Osteocyte (in vitro differentiated cells): Measurements from ENCODE around the gene DNAJC5. TPM values are rescaled to one million over a fixed set of nuclear protein-coding genes. Genes with fewer than 3 reads are reported as not detected.

Source experiments
- DNase-seq: peaks from one replicate; pipeline ENCODE4 v3.0.0; 2021; ENCODE audit warnings: mixed read lengths; ENCODE audit not compliant: unreplicated experiment; ENCODE audit errors: extremely low spot score
- H3K27ac Mint-ChIP-seq: one replicate; pipeline ENCODE4 v1.8.0; 2021; ENCODE audit warnings: mild to moderate bottlenecking, mixed read lengths; ENCODE audit not compliant: unreplicated experiment
- H3K27me3 Mint-ChIP-seq: one replicate; pipeline ENCODE4 v1.8.0; 2021; ENCODE audit warnings: mixed read lengths; ENCODE audit not compliant: unreplicated experiment
- H3K36me3 Mint-ChIP-seq: one replicate; pipeline ENCODE4 v1.8.0; 2021; ENCODE audit warnings: mixed read lengths; ENCODE audit not compliant: unreplicated experiment
- H3K4me1 Mint-ChIP-seq: one replicate; pipeline ENCODE4 v1.8.0; 2021; ENCODE audit warnings: mixed read lengths; ENCODE audit not compliant: unreplicated experiment
- H3K4me3 Mint-ChIP-seq: one replicate; pipeline ENCODE4 v1.8.0; 2021; ENCODE audit warnings: mild to moderate bottlenecking, moderate library complexity, mixed read lengths; ENCODE audit not compliant: unreplicated experiment
- H3K9me3 Mint-ChIP-seq: one replicate; pipeline ENCODE4 v1.8.0; 2021; ENCODE audit warnings: mixed read lengths; ENCODE audit not compliant: unreplicated experiment
- CTCF ChIP-seq: fragments of 200-600 bp; sonication (generic); IDR thresholded peaks from 2 replicates; pipeline ENCODE4 v1.5.0; 2021; ENCODE audit warnings: antibody characterized with exemption, mild to moderate bottlenecking, moderate library complexity
- total RNA-seq: library from RNA; stranded (reverse); gene quantifications from 2 replicates; pipeline ENCODE4 v1.2.1, GENCODE V29; 2021

Gene DNAJC5
- total RNA-seq, 1 donor from 2014 or later: 41.2 TPM

DNA sequence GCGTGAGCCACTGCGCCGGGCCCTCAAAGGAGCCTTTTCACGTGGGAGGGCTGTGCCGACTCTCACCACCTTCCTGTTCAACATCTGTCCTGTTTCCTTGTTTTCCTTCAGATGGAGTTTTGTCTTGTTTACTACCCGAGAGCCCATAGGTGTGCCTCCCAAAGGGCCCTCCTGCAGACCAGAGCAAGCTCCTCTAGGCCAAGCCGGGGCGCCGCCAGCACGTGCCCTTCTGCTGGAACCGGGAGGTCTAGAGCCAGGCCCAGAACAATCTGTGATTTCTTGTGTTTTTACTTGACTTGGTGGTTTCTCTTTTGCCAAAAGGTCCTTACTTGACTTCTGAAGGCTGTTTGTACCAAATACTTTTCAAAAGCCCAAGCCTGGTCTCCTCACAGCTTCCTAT is 8.0 kb upstream of the DNAJC5 start:
- H3K27me3 Mint-ChIP-seq: no peaks in the 10 kb centered on the region
- no peak overlapping the region for H3K4me3 Mint-ChIP-seq
- no peaks in the 10 kb centered on the region for H3K9me3 Mint-ChIP-seq
- no peak for DNase-seq
- peaks cover 32% of the 10 kb centered on the region for H3K36me3 Mint-ChIP-seq
- no peak for TF ChIP-seq CTCF
- no peak overlapping the region for H3K27ac Mint-ChIP-seq
- H3K4me1 Mint-ChIP-seq: no peaks in the 10 kb centered on the region

- DNase-seq: no peak
- H3K36me3 Mint-ChIP-seq: peaks cover 28% of the 10 kb centered on the region
- H3K27ac Mint-ChIP-seq: no peak overlapping the region
- no peaks in the 10 kb centered on the region for H3K27me3 Mint-ChIP-seq
- TF ChIP-seq CTCF: no peak
- H3K4me1 Mint-ChIP-seq: peaks cover 7% of the 10 kb centered on the region
- H3K4me3 Mint-ChIP-seq: no peak overlapping the region
- H3K9me3 Mint-ChIP-seq: no peaks in the 10 kb centered on the region
These were observed 5.4 kb upstream of the DNAJC5 start for GRCh38 chr20:63889241-63890200.

DNA sequence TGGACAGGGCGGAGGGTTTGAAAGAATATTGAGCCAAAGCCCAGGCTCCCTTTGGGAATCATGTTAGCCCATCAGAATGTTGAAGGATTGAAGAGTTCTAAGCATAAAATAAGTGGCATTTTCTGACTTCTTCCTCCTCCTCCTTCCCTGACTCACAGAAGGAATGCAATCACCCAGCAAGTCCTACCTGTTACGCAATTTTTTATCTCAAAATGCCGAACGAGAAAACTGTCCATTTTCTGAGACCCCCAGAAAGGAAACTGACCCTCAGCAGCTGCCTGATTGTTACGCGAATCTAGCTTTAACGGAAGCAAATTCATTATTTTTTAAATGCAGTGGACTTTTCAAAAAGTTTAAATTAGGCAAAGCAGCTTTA is 4.7 kb upstream of the DNAJC5 start:
- peaks cover 23% of the 10 kb centered on the region for H3K36me3 Mint-ChIP-seq
- no peak for DNase-seq
- no peaks in the 10 kb centered on the region for H3K27me3 Mint-ChIP-seq
- TF ChIP-seq CTCF: no peak
- H3K4me3 Mint-ChIP-seq: no peak overlapping the region
- no peaks in the 10 kb centered on the region for H3K9me3 Mint-ChIP-seq
- no peak overlapping the region for H3K27ac Mint-ChIP-seq
- H3K4me1 Mint-ChIP-seq: peaks cover 7% of the 10 kb centered on the region

DNA sequence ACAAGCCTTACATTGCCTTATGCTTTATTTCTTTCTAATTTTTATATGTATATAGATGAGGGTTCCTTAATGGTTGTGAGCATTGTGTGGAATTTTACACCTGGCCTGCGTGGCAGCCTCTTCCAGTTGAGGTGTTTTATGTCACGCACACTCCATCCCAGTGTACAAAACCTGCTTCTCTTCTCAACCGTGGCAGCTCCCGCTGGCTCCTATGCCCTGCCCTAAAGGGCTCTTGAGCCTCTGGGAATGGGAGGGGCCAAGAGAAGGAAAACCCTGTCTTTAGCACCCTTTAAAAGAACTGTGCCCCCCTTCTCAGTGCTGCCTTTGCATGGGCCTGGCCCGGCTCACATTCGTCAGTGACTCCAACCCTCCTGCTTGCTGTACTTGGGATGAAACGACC is 4.3 kb upstream of the DNAJC5 start:
- DNase-seq: no peak
- Mint-ChIP-seq H3K27me3 (no peaks in the 10 kb centered on the region), H3K36me3 (peaks cover 23% of the 10 kb centered on the region), H3K4me1 (peaks cover 8% of the 10 kb centered on the region), H3K9me3 (no peaks in the 10 kb centered on the region), H3K27ac (no peak overlapping the region), H3K4me3 (no peak overlapping the region)
- no peak for TF ChIP-seq CTCF
